Kidney (tissue), 14 donors: Measurements from ENCODE around the gene MACROD2. TPM values are rescaled to one million over a fixed set of nuclear protein-coding genes. Genes with fewer than 3 reads are reported as not detected.
A peak's percentile ranks its signal among the peaks of the same experiment; 100 is the strongest.

Experiments used
- DNase-seq, 5 donors: peaks; one replicate each; pipeline ENCODE4 v3.0.0-alpha.2; 2013 to 2020
- FAIRE-seq: peaks from 2 replicates; lab custom pipeline; 2012; peaks lifted over from hg19 to GRCh38; lab: Jason Lieb, UNC
- H3K27ac ChIP-seq, 2 donors: one replicate each; pipeline ENCODE4 v1.7.0; 2013; ENCODE audit warnings: low read depth in 2 of 2, low read length in 2 of 2, inconsistent platforms in 1 of 2
- H3K27me3 ChIP-seq: one replicate; pipeline ENCODE4 v1.7.1; 2013; ENCODE audit warnings: low read length, inconsistent platforms; ENCODE audit not compliant: control insufficient read depth, insufficient read depth
- H3K36me3 ChIP-seq, 3 donors: one replicate each; pipeline versions ENCODE4 v1.7.0 to v1.7.1; 2013; ENCODE audit warnings: low read length in 3 of 3, control low read depth in 1 of 3, inconsistent platforms in 1 of 3; ENCODE audit not compliant: insufficient read depth in 3 of 3, control insufficient read depth in 2 of 3
- H3K4me1 ChIP-seq, 3 donors: one replicate each; pipeline versions ENCODE4 v1.7.0 to v1.7.1; 2013; ENCODE audit warnings: low read length in 3 of 3, inconsistent platforms in 1 of 3, low read depth in 1 of 3; ENCODE audit not compliant: control insufficient read depth in 2 of 3, insufficient read depth in 2 of 3
- H3K4me3 ChIP-seq, 3 donors: one replicate each; pipeline versions ENCODE4 v1.7.0 to v1.8.1; 2013; ENCODE audit warnings: low read length in 3 of 3, control low read depth in 1 of 3, inconsistent platforms in 1 of 3
- H3K9ac ChIP-seq, 3 donors: one replicate each; pipeline versions ENCODE4 v1.7.0 to v1.7.1; 2013; ENCODE audit warnings: low read length in 3 of 3, control low read depth in 1 of 3, inconsistent platforms in 1 of 3
- H3K9me3 ChIP-seq, 3 donors: one replicate each; pipeline versions ENCODE4 v1.7.0 to v1.7.1; 2013; ENCODE audit warnings: low read length in 3 of 3, control low read depth in 1 of 3, inconsistent platforms in 1 of 3; ENCODE audit not compliant: control insufficient read depth in 2 of 3, insufficient read depth in 1 of 3
- intact Hi-C: fragments of 100-400 bp; cut with DNase I; formaldehyde crosslinking; loops from one replicate; pipeline ENCODE4 v1.11.1; 2022
- polyA plus RNA-seq: library from polyadenylated mRNA; stranded (reverse); fragments of 350-450 nt; fragmentation: Illumina TruSeq; extraction: RNeasy Lipid Tissue Mini Kit (QIAGEN cat#74804); gene quantifications from one replicate; pipeline ENCODE4 v1.2.3, GENCODE V29; 2014; ENCODE audit warnings: low read depth, low replicate concordance; ENCODE audit not compliant: insufficient read depth
- total RNA-seq: library from RNA; stranded (reverse); fragmentation: NEBNext Ultra II Directional; extraction: Animal tissue kit (Norgen Biotek cat#: 25700); gene quantifications from one replicate; pipeline ENCODE4 v1.2.1, GENCODE V29; 2021
- TF ChIP-seq, protein P1 (sequence below): IDR thresholded peaks from 3 replicates; pipeline ENCODE4 v1.5.1; 2012; ENCODE audit warnings: mild to moderate bottlenecking, moderate library complexity, borderline replicate concordance; ENCODE audit not compliant: insufficient read depth; ENCODE audit errors: extremely low read depth
- donor health status: control.
- donor health status: control.
- donor health status: control.
- donor health status: control.
- donor health status: control.
- donor health status: DM: yes; HTN: yes; CAD: no.
- donor health status: Normal renal cell carcinoma (clear cell type).

MACROD2 gene
- total and polyA plus RNA-seq, 2 donors from 2014 or later: 3.0 to 10.0 TPM

DNA sequence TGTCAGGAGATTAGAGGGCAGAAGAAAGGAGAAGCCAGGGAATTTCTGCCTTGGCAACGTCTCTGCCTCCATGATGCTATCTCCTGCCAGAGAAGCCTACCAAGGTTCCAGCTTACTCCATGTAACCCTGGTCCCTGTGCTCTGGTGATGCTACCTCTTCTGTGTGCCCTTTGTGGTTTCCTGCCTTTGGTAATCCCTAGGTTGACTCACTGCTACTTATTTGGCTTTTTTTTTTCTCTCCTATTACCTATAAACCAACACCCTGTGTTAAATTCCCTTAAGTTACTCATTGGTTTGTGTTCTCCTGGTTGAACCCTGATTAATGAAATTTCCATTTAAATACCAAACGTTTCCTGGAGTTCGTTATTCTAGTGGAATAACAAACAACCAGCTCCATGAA, 869.9 kb downstream of the MACROD2 start:
- H3K27ac ChIP-seq: no peak overlapping the region
- FAIRE-seq (no peak), DNase-seq (no peak)
- H3K9ac ChIP-seq: no peak overlapping the region
- no peaks in the 10 kb centered on the region for H3K36me3 ChIP-seq
- no peaks in the 10 kb centered on the region for H3K9me3 ChIP-seq
- H3K4me3 ChIP-seq: no peak overlapping the region
- intact Hi-C loops: no loop called here
- no peaks in the 10 kb centered on the region for H3K27me3 ChIP-seq
- H3K4me1 ChIP-seq: peaks cover 0 to 4% (median 0%) of the 10 kb centered on the region in 3 donors
- TF ChIP-seq, protein P1, sequence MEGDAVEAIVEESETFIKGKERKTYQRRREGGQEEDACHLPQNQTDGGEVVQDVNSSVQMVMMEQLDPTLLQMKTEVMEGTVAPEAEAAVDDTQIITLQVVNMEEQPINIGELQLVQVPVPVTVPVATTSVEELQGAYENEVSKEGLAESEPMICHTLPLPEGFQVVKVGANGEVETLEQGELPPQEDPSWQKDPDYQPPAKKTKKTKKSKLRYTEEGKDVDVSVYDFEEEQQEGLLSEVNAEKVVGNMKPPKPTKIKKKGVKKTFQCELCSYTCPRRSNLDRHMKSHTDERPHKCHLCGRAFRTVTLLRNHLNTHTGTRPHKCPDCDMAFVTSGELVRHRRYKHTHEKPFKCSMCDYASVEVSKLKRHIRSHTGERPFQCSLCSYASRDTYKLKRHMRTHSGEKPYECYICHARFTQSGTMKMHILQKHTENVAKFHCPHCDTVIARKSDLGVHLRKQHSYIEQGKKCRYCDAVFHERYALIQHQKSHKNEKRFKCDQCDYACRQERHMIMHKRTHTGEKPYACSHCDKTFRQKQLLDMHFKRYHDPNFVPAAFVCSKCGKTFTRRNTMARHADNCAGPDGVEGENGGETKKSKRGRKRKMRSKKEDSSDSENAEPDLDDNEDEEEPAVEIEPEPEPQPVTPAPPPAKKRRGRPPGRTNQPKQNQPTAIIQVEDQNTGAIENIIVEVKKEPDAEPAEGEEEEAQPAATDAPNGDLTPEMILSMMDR: no peak

DNA sequence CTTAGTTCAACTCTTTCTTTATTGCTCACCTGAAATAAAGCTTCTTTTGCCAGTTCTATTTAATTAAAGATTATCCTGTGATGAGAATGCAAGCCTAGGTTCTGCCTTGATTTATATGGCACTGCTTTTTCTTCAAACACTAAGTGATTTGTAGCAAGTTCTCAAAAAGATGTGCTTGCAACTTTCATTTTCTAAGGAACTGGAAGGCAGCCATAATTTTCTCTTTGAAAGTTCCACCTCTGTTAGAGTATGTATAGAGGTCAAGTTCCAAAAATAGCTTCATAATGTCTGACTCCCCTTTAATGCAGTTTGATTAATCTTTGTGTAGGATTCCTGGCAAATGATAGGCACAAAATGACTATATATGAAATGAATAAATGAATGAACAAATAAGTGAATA, 870.4 kb downstream of the MACROD2 start:
- no peak overlapping the region for H3K4me3 ChIP-seq
- no peak overlapping the region for H3K9ac ChIP-seq
- no peaks in the 10 kb centered on the region for H3K36me3 ChIP-seq
- TF ChIP-seq, protein P1: no peak
- intact Hi-C loops: no loop called here
- no peak overlapping the region for H3K27ac ChIP-seq
- H3K27me3 ChIP-seq: no peaks in the 10 kb centered on the region
- FAIRE-seq (no peak), DNase-seq (peak in 1 of 5 donors; percentile 19)
- H3K9me3 ChIP-seq: no peaks in the 10 kb centered on the region
- peaks cover 0 to 4% (median 0%) of the 10 kb centered on the region in 3 donors for H3K4me1 ChIP-seq

DNA sequence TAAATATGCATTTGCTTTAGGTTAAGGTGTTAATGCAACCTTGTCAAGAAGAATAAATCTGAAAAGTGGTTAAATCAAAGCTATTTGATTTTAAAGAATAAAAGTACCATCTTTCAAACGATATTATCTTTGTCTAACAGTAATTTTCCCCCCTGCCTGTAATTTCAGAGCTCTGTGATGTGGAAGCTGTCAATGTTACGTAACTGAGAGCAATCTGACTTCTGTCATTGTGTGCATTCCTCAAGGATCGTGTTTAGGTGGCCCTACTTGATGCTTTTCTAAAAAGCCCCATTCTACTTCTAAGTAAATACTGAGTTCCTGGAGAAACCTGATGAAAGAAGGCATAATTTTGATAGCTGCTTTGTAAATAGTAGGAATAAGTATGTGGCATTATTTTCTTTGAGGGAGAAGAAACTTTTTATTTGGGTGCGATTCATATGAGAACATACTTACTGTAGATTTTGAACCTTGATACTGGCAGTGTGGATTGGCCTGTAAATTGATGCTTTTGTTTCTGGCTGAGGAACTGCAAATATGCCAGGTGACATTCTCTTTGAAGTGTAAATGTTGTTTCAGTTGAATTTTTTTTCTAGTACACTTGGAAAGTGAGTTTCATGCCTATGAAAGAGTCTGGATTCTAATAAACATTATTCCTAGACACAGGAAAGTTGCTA, 871.7 kb downstream of the MACROD2 start:
- intact Hi-C loops: no loop called here
- TF ChIP-seq, protein P1: no peak
- Histone ChIP-seq H3K36me3 (no peaks in the 10 kb centered on the region), H3K27me3 (no peaks in the 10 kb centered on the region), H3K9me3 (no peaks in the 10 kb centered on the region), H3K4me3 (no peak overlapping the region), H3K27ac (no peak overlapping the region), H3K9ac (no peak overlapping the region), H3K4me1 (peaks cover 0 to 4% (median 0%) of the 10 kb centered on the region in 3 donors)
- FAIRE-seq (no peak), DNase-seq (peak in 1 of 5 donors; percentile 15)
